RWPE2 (cell line): Measurements from ENCODE around the gene ARHGAP18.

Experiments used
- ATAC-seq: fragments of 200-7000 bp; cut with Tn5 transposase; 3 replicates; pipeline ENCODE4 v1.9.1; 2021; ENCODE audit warnings: low read depth
- DNase-seq: peaks from one replicate; pipeline ENCODE4 v3.0.0-alpha.2; 2020; ENCODE audit warnings: low spot score
- H3K27ac ChIP-seq: fragments of 450-650 bp; 2 replicates; pipeline ENCODE4 v1.5.1; 2017; ENCODE audit warnings: mild to moderate bottlenecking; ENCODE audit not compliant: poor library complexity, severe bottlenecking
- H3K27me3 ChIP-seq: fragments of 250-450 bp; sonication (Bioruptor Pico); 2 replicates; pipeline ENCODE4 v1.5.1; 2021; ENCODE audit warnings: mild to moderate bottlenecking, moderate library complexity; ENCODE audit not compliant: insufficient read depth, poor library complexity, severe bottlenecking
- H3K36me3 ChIP-seq: fragments of 250-450 bp; sonication (Bioruptor Pico); 2 replicates; pipeline ENCODE4 v1.5.1; 2020; ENCODE audit warnings: low read depth, mild to moderate bottlenecking, moderate library complexity
- H3K4me1 ChIP-seq: fragments of 250-450 bp; sonication (Bioruptor Pico); 2 replicates; pipeline ENCODE4 v1.5.1; 2021; ENCODE audit warnings: mild to moderate bottlenecking, moderate library complexity; ENCODE audit not compliant: insufficient read depth, poor library complexity, severe bottlenecking
- H3K4me3 ChIP-seq: fragments of 250-450 bp; sonication (Bioruptor Pico); 2 replicates; pipeline ENCODE4 v1.5.1; 2021; ENCODE audit warnings: mild to moderate bottlenecking, moderate library complexity; ENCODE audit not compliant: severe bottlenecking
- H3K9me3 ChIP-seq: fragments of 250-450 bp; sonication (Bioruptor Pico); 2 replicates; pipeline ENCODE4 v1.5.1; 2021; ENCODE audit warnings: mild to moderate bottlenecking, moderate library complexity; ENCODE audit not compliant: severe bottlenecking
- CTCF ChIP-seq: fragments of 450-650 bp; IDR thresholded peaks from one replicate; pipeline ENCODE4 v1.5.1; 2017; ENCODE audit warnings: mild to moderate bottlenecking, moderate library complexity; ENCODE audit not compliant: poor library complexity, severe bottlenecking

Gene ARHGAP18

GRCh38 chr6:129665555-129665954 is 44.4 kb downstream of the ARHGAP18 start:
- H3K4me1 ChIP-seq = peaks cover 10% of the 10 kb centered on the region
- TF ChIP-seq CTCF = no peak
- DNase-seq = no peak
- ATAC-seq = no peak
- H3K36me3 ChIP-seq = no peaks in the 10 kb centered on the region
- no peak overlapping the region for H3K27ac ChIP-seq
- no peaks in the 10 kb centered on the region for H3K27me3 ChIP-seq
- no peak overlapping the region for H3K4me3 ChIP-seq
- no peaks in the 10 kb centered on the region for H3K9me3 ChIP-seq

GRCh38 chr6:129663531-129663930 is 46.4 kb downstream of the ARHGAP18 start:
- Histone ChIP-seq H3K27ac (no peak overlapping the region), H3K4me1 (peaks cover 10% of the 10 kb centered on the region)
- ATAC-seq = no peak

GRCh38 chr6:129662980-129663431 is 47.0 kb downstream of the ARHGAP18 start:
- no peaks in the 10 kb centered on the region for H3K9me3 ChIP-seq
- H3K36me3 ChIP-seq = no peaks in the 10 kb centered on the region
- TF ChIP-seq CTCF = no peak
- no peak overlapping the region for H3K4me3 ChIP-seq
- H3K27ac ChIP-seq = no peak overlapping the region
- no peak for DNase-seq
- H3K4me1 ChIP-seq = peaks cover 8% of the 10 kb centered on the region
- no peak for ATAC-seq
- H3K27me3 ChIP-seq = no peaks in the 10 kb centered on the region

More at GRCh38 chr6:129663531-129663930, 46.4 kb downstream of the ARHGAP18 start:
- DNase-seq = no peak
- Histone ChIP-seq H3K4me3 (no peak overlapping the region), H3K9me3 (no peaks in the 10 kb centered on the region), H3K36me3 (no peaks in the 10 kb centered on the region), H3K27me3 (no peaks in the 10 kb centered on the region)
- TF ChIP-seq CTCF = no peak

- ATAC-seq (no peak), DNase-seq (no peak)
- H3K9me3 ChIP-seq = no peaks in the 10 kb centered on the region
- H3K4me1 ChIP-seq = peaks cover 3% of the 10 kb centered on the region
- no peaks in the 10 kb centered on the region for H3K27me3 ChIP-seq
- no peak overlapping the region for H3K27ac ChIP-seq
- H3K36me3 ChIP-seq = no peaks in the 10 kb centered on the region
- H3K4me3 ChIP-seq = no peak overlapping the region
- no peak for TF ChIP-seq CTCF
Observed at GRCh38 chr6:129662406-129662766, 47.6 kb downstream of the ARHGAP18 start.

GRCh38 chr6:129661536-129662405 is 48.2 kb downstream of the ARHGAP18 start:
- H3K36me3 ChIP-seq = no peaks in the 10 kb centered on the region
- H3K4me3 ChIP-seq = no peak overlapping the region
- DNase-seq = no peak
- no peak for ATAC-seq
- H3K27me3 ChIP-seq = no peaks in the 10 kb centered on the region
- no peaks in the 10 kb centered on the region for H3K4me1 ChIP-seq
- TF ChIP-seq CTCF = no peak
- H3K27ac ChIP-seq = peak overlapping the region; percentile 19
- H3K9me3 ChIP-seq = no peaks in the 10 kb centered on the region
